OCI-LY1 (cell line): Measurements from ENCODE around the gene PNPLA5.

Source experiments
- EZH2 ChIP-seq: fragments of 200-600 bp; sonication (generic), shearing (Covaris generic); IDR thresholded peaks from 2 replicates; pipeline ENCODE4 v1.8.0; 2017; ENCODE audit warnings: borderline replicate concordance, mixed run types, mild to moderate bottlenecking, antibody characterized with exemption, low read length, moderate library complexity, mixed read lengths
- TF ChIP-seq, protein P1 (sequence below): fragments of 200-600 bp; sonication (generic), shearing (Covaris generic); IDR thresholded peaks from 2 replicates; pipeline ENCODE4 v1.5.1; 2017; ENCODE audit warnings: mild to moderate bottlenecking, antibody characterized with exemption, low read length, moderate library complexity, mixed read lengths

DNA sequence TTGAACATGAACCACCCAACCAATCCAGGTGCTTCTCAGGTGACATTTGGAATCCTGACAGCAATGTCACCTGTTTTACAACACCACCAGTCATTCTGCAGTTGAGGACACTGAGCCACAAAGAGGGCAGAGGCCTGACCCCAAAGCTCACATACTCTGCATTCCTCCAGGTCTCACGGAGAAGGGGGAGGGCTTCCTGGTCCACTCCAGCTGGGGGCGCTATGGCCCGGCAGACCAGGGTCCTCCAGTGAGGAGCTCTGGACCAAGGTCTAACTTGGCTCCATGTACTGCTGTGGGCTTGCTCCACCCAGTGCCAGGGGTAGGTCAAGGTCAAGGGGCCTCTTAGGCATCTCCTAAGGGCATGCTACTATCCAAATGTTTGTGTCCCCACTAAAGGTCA is 30.3 kb upstream of the PNPLA5 start:
- TF ChIP-seq, protein P1, sequence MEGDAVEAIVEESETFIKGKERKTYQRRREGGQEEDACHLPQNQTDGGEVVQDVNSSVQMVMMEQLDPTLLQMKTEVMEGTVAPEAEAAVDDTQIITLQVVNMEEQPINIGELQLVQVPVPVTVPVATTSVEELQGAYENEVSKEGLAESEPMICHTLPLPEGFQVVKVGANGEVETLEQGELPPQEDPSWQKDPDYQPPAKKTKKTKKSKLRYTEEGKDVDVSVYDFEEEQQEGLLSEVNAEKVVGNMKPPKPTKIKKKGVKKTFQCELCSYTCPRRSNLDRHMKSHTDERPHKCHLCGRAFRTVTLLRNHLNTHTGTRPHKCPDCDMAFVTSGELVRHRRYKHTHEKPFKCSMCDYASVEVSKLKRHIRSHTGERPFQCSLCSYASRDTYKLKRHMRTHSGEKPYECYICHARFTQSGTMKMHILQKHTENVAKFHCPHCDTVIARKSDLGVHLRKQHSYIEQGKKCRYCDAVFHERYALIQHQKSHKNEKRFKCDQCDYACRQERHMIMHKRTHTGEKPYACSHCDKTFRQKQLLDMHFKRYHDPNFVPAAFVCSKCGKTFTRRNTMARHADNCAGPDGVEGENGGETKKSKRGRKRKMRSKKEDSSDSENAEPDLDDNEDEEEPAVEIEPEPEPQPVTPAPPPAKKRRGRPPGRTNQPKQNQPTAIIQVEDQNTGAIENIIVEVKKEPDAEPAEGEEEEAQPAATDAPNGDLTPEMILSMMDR: no peak
- no peak for TF ChIP-seq EZH2
